ENCODE data around the gene CNTNAP1.
"Not testable (repeated sequence)": the region's sequence is repeated elsewhere in the genome, so short reads cannot be mapped to it uniquely, and the experiment has no call there.

Gene CNTNAP1

GRCh38 chr17:42681976-42682721, at the start of gene CNTNAP1:
Gene CNTNAP1 (plus strand): TSS chr17:42682531. CDS start chr17:42682830, 299 bp downstream.
- DNase-seq, result peak in 46 of 56 donors; percentile 17 to 76 (median 46)

DNA sequence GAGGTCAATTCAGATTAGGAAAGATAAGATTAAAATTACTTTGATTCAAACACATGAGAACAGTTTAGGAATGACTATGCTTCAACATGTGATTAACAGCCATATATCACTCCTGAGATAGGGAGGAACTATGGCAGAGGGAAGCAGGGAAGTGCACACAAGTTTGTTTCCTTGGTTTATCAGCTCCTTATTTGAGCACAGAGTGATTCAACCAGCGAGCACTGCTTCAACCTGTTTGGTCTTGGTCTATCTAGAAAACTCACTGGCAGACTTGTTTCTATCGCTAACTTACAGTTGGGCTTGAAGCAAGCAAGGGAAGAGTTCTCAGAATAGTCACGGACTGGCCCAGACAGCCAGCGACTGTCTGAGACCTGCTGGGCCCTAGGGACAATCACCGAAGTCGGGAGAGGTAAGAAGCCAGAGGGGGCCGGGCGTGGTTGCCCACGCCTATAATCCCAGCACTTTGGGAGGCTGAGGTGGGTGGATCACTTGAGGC, 49.3 kb upstream of the CNTNAP1 start:
- no peak for DNase-seq

DNA sequence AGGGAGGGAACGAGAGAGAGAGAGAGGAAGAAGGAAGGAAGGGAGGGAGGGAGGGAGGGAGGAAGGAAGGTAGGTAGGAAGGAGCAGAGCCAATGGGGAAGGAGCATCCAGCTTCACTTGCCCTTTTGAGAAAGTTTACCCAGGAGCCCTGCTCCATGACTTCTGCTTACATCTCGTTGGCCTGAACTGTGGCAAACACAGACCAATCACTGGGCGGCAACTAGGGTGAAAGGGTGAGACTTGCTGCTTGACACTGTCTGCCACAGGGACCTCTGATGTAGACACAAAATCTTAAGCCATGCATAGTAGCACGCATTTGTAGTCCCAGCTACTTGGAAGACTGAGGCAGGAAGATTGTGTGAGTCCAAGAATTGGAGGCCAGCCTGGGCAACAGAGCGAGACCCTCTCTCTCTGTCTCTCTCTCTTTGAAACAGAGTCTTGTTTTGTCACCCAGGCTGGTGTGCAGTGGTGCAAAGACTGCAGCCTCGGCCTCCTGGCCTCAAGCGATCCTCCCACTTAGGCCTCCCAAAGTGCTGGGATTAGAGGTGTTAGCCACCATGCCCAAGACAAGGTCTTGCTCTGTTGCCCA, 42.7 kb upstream of the CNTNAP1 start:
- DNase-seq, result no peak

DNA sequence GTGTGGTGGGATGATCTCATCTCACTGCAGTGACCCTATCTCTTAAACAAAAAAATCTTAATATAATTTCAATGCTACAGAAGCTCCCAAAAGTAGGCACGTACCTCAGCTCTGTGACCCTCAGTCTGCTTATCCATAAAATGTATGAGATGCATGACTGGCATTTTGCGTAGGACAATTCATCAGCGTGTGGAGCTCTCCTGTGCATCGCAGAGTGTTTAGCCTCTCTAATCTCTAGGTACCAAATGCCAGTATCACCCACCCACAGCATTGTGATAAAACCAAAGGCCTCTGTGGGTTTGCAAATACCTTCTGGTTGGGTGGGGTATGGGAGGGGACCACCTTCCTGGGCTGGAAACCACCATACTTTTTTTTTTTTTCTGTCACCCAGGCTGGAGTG, 42.2 kb upstream of the CNTNAP1 start:
- no peak for DNase-seq

DNA sequence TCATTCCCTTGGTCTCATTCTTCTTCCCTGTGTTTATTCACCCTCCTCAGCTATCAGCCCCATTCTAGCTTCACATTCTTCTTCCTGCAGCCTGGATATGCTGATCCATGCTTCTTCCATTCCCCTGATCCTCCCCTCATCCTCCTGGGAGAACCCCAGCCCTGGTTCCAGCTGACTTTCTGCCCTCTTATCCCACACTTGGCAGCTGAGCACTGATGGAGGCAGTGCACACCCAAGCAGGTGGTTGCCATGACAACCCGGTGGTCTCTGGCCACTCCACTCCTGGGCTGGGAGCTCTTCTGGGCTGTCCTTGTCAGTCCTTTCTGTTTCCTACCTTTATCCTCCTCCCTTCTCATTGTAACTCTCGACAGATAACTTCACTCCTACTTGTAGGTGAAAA, 40.0 kb upstream of the CNTNAP1 start:
- DNase-seq, result no peak

DNA sequence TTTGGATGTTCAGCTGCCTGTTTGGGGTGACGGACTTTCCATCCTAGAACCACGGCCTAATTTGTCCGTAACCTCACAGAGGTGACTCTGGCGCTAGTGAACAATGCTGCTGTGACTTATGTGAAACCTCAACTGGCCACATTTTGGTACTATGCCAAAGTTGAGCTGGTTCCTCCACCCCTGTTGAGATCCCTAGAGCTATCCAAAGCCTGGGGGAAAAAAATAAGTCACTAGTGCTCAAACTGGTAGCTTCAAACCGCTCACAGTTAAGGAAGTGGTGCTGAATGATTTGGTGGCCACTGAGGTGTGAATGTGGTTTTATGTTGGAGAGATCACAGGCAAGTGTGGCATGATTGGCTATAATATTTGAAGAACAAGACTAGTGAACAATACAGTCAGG, 34.6 kb upstream of the CNTNAP1 start:
- no peak for DNase-seq

- no peak for DNase-seq
Measured at GRCh38 chr17:42651392-42651791, 30.9 kb upstream of the CNTNAP1 start.

DNA sequence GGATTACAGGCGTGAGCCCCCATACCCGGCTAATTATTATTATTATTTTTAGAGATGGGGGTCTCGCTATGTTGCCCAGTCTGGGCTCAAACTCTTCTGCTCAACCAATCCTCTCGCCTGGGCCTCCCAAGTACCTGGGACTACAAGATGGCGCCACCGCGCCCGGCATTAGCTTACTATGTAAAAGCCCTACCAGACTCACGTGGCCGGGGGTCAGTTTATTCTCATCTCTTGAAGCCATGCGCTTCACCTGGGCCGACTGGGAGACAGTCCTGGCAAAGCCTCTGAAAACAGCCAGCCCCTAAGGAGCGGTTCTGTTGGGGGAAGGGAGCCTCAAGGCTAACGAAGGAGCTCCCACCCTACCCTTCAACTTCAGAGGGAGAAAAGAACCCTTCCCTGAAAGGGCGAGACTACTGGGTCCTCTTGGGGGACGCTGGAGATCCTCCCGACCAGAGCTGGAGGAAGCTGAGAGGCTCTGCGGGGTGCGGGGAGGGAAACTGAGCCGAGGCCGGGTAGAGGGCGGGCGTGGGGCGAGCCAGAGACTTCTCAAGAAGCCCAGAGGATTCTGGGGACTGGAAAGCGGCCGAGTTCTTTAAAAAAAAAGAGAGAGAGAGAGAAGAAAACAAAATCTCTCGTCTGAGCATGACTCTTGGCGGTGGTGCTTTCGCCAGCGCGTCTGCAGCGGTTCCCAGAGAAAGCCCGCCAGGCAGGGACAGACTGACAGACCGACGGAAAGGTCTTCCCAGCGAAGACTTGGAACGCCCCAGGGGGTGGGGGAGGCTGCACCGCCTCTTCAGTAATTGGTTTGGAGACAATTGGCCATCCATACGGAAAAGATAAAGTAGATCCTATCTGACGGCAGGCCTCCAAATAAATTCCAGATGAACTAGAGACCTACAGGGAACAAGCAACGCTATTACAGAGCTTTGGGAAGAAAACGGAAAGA, 28.9 kb upstream of the CNTNAP1 start:
- DNase-seq, result peak in 30 of 56 donors; percentile 8 to 67 (median 32)

DNA sequence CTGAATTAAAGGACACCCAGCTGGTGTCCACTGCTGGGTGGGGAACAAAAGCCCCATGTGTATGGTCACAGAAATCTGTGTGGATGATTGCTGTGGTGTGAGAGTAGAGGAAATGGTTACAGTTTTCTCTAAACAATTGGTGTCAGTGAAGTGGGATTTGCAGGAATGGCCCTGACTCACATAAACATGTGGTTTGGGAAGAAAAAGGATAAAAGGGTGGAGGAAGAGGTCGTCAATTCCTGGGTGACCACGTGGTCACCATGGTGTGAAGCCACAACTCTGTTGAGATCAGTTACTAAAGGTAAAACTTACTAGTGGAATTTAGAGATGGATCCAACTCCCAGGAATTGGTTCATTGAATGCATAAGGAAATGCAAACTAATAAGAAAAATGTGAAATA, 26.8 kb upstream of the CNTNAP1 start:
- no peak for DNase-seq

GRCh38 chr17:42657824-42658588, 24.3 kb upstream of the CNTNAP1 start:
- DNase-seq, result no peak

GRCh38 chr17:42659079-42659931, 23.0 kb upstream of the CNTNAP1 start, which contains the start of gene TUBG2:
Gene TUBG2 (plus strand): TSS chr17:42659284. CDS start chr17:42659504, 220 bp downstream.
- DNase-seq, result peak in 55 of 56 donors; percentile 30 to 93 (median 81)

DNA sequence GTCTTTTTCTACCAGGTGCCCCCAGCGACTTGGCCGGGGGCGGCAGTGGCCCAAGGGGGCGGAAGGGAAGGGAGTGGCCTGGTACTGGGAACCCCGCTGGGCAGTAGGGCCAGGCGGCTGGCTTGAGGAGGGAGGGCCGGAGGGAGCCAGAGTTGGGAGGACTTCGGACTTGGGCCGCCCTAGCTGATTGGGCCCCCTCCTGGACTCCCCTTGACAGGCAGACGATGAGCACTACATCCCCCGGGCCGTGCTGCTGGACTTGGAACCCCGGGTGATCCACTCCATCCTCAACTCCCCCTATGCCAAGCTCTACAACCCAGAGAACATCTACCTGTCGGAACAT, 22.4 kb upstream of the CNTNAP1 start:
- not testable (repeated sequence) for DNase-seq

DNA sequence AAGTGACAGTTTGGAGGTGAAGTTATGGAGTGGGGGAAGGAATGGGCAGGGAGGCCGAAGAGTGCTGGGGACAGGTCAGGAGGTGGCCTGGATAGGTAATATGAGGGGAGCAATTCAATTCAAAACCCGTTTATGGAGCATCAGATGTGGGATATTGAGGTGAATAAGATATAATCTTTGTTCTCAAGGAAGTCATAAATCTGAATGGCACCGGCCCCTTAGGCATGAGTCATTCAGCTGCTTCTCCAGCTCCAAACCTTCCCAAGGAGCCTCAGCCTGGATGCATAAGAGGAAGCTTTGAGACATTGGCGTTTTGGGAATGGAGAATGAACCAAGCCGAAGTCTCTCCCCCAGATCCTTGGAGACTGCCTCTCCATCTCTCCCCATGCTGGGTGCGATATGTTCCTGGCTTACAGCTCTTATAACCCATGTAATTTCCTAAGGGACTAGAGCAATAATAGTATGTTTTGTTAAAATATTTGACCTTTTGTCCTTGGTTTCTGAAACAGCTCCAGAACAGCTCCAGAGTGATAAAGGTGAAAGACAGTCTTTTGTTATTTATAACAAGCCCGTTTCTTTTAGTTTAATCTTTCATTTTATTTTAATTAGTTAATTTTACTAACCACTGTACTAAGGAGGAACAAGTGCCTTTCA, 21.5 kb upstream of the CNTNAP1 start:
- DNase-seq, result no peak

- DNase-seq, result no peak
Measured at GRCh38 chr17:42665581-42666001, 16.7 kb upstream of the CNTNAP1 start.

- not testable (repeated sequence) for DNase-seq
Measured at GRCh38 chr17:42666126-42666525, 16.2 kb upstream of the CNTNAP1 start.

- DNase-seq, result peak in 1 of 56 donors; percentile 58
Measured at GRCh38 chr17:42667088-42667951, 15.0 kb upstream of the CNTNAP1 start.

DNA sequence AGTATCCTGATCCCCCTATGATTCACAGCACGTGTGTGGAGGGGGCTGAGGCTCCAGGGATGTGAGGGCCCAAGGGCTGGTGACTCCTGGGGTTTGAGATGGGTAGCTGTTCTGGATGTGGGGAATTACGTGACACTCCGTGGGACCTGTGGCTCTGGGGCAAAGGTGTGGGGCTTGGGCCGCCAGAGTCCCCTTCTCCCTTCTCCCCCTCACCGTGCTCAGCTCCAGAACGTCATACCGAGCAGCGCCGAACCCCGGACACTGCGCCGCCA, 12.7 kb upstream of the CNTNAP1 start:
- no peak for DNase-seq

DNA sequence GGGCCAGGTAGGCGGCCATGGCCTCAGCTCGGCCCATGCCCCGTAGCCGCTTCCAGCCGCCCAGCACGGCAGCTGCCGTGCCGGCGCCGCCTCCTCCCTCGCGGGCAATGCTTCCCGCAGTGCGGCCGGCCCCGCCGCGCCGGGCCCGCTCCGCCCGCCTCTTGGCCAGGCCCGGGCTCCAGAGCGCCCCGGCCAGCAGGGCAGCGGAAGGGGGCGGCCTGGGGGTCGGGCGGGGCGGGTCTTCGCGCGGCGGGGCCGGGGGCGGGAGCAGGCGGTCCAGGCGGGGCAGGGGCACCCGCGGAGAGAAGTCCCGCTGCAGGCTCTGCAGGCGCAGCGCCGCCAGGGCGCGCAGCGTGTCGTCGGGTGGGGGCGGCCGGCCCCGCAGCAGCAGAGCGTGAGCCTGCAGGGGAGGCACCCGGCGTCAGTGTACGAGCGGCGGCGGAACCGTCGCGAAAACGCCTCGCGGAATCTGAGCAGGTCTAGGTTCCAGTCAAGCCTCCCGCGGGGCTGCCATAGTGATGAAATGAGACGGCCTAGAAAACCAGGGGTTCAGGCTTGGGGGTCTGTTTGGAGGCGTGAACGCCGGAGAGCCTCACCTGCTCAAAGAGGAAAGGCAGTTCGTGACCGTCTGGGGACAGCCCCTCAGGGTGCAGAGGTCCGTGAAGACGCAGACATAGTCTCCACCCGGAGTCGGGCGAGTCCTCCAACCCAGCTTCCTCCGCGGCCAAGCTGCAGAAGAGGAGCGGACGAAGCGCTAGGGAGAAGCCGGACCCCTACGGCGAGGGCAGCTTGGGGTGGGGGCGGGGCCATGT, 12.1 kb upstream of the CNTNAP1 start:
- DNase-seq, result no peak
